ENCODE results near the gene PTCH1.
A peak's percentile ranks its signal among the peaks of the same experiment; 100 is the strongest.

The PTCH1 gene

GRCh38 chr9:95441081-95441480 is 75.7 kb downstream of the PTCH1 start:
- no peak overlapping the region for H3K9ac ChIP-seq (ENCODE audit: insufficient read length)
- TF ChIP-seq POLR2AphosphoS5 (IDR thresholded peaks at IDR 0.05; ENCODE audit: borderline replicate concordance, low read depth, low read length): no peak
- no peak for TF ChIP-seq EZH2 (IDR thresholded peaks at IDR 0.05)
- no peak for TF ChIP-seq FOXP2 (optimal IDR thresholded peaks at IDR 0.05; ENCODE audit: control extremely low read depth, extremely low read length, insufficient read depth)
- H3K27ac ChIP-seq: no peak overlapping the region
- H3K4me3 ChIP-seq: no peak overlapping the region
- H3K36me3 ChIP-seq (ENCODE audit: insufficient read depth, low read length): peaks cover 16% of the 10 kb centered on the region
- DNase-seq (ENCODE audit: low read depth, low spot score): no peak
- no peaks in the 10 kb centered on the region for H3K9me3 ChIP-seq (ENCODE audit: low read depth, low read length)

GRCh38 chr9:95440447-95440846 is 76.3 kb downstream of the PTCH1 start:
- TF ChIP-seq EZH2 (IDR thresholded peaks at IDR 0.05) (no peak), FOXP2 (optimal IDR thresholded peaks at IDR 0.05; ENCODE audit: control extremely low read depth, extremely low read length, insufficient read depth) (no peak), POLR2AphosphoS5 (IDR thresholded peaks at IDR 0.05; ENCODE audit: borderline replicate concordance, low read depth, low read length) (no peak)
- Histone ChIP-seq H3K9me3 (ENCODE audit: low read depth, low read length) (no peaks in the 10 kb centered on the region), H3K27ac (no peak overlapping the region), H3K9ac (ENCODE audit: insufficient read length) (no peak overlapping the region), H3K4me3 (no peak overlapping the region), H3K36me3 (ENCODE audit: insufficient read depth, low read length) (peaks cover 11% of the 10 kb centered on the region)
- no peak for DNase-seq (ENCODE audit: low read depth, low spot score)

- no peak for TF ChIP-seq POLR2AphosphoS5 (IDR thresholded peaks at IDR 0.05; ENCODE audit: borderline replicate concordance, low read depth, low read length)
- no peak for TF ChIP-seq EZH2 (IDR thresholded peaks at IDR 0.05)
- TF ChIP-seq FOXP2 (optimal IDR thresholded peaks at IDR 0.05; ENCODE audit: control extremely low read depth, extremely low read length, insufficient read depth): no peak
- Histone ChIP-seq H3K27ac (no peak overlapping the region), H3K9ac (ENCODE audit: insufficient read length) (no peak overlapping the region), H3K9me3 (ENCODE audit: low read depth, low read length) (0 out of 2 replicates have a peak, but pooled peaks cover 2% of the 10 kb centered on the region), H3K36me3 (ENCODE audit: insufficient read depth, low read length) (no peaks in the 10 kb centered on the region), H3K4me3 (no peak overlapping the region)
- DNase-seq (ENCODE audit: low read depth, low spot score): no peak
Measured at GRCh38 chr9:95438561-95439357, 78.0 kb downstream of the PTCH1 start.

GRCh38 chr9:95437559-95437958 is 79.2 kb downstream of the PTCH1 start:
- H3K27ac ChIP-seq: no peak overlapping the region
- H3K36me3 ChIP-seq (ENCODE audit: insufficient read depth, low read length): no peaks in the 10 kb centered on the region
- H3K9me3 ChIP-seq (ENCODE audit: low read depth, low read length): 0 out of 2 replicates have a peak, but pooled peaks cover 2% of the 10 kb centered on the region
- H3K9ac ChIP-seq (ENCODE audit: insufficient read length): no peak overlapping the region
- TF ChIP-seq FOXP2 (optimal IDR thresholded peaks at IDR 0.05; ENCODE audit: control extremely low read depth, extremely low read length, insufficient read depth) (no peak), EZH2 (IDR thresholded peaks at IDR 0.05) (no peak), POLR2AphosphoS5 (IDR thresholded peaks at IDR 0.05; ENCODE audit: borderline replicate concordance, low read depth, low read length) (no peak)
- no peak for DNase-seq (ENCODE audit: low read depth, low spot score)
- no peak overlapping the region for H3K4me3 ChIP-seq

GRCh38 chr9:95436416-95436815 is 80.4 kb downstream of the PTCH1 start:
- H3K4me3 ChIP-seq: no peak overlapping the region
- no peak for TF ChIP-seq POLR2AphosphoS5 (IDR thresholded peaks at IDR 0.05; ENCODE audit: borderline replicate concordance, low read depth, low read length)
- no peak for TF ChIP-seq EZH2 (IDR thresholded peaks at IDR 0.05)
- no peak for TF ChIP-seq FOXP2 (optimal IDR thresholded peaks at IDR 0.05; ENCODE audit: control extremely low read depth, extremely low read length, insufficient read depth)
- H3K36me3 ChIP-seq (ENCODE audit: insufficient read depth, low read length): no peaks in the 10 kb centered on the region
- no peak overlapping the region for H3K9ac ChIP-seq (ENCODE audit: insufficient read length)
- H3K27ac ChIP-seq: no peak overlapping the region
- DNase-seq (ENCODE audit: low read depth, low spot score): no peak
- 0 out of 2 replicates have a peak, but pooled peaks cover 2% of the 10 kb centered on the region for H3K9me3 ChIP-seq (ENCODE audit: low read depth, low read length)

- 0 out of 2 replicates have a peak, but pooled peaks cover 2% of the 10 kb centered on the region for H3K9me3 ChIP-seq (ENCODE audit: low read depth, low read length)
- no peak overlapping the region for H3K4me3 ChIP-seq
- DNase-seq (ENCODE audit: low read depth, low spot score): no peak
- TF ChIP-seq EZH2 (IDR thresholded peaks at IDR 0.05) (no peak), POLR2AphosphoS5 (IDR thresholded peaks at IDR 0.05; ENCODE audit: borderline replicate concordance, low read depth, low read length) (no peak), FOXP2 (optimal IDR thresholded peaks at IDR 0.05; ENCODE audit: control extremely low read depth, extremely low read length, insufficient read depth) (no peak)
- no peaks in the 10 kb centered on the region for H3K36me3 ChIP-seq (ENCODE audit: insufficient read depth, low read length)
- H3K27ac ChIP-seq: no peak overlapping the region
- no peak overlapping the region for H3K9ac ChIP-seq (ENCODE audit: insufficient read length)
Measured at GRCh38 chr9:95435074-95435728, 81.6 kb downstream of the PTCH1 start.

- 0 out of 2 replicates have a peak, but pooled peaks cover 2% of the 10 kb centered on the region for H3K9me3 ChIP-seq (ENCODE audit: low read depth, low read length)
- TF ChIP-seq FOXP2 (optimal IDR thresholded peaks at IDR 0.05; ENCODE audit: control extremely low read depth, extremely low read length, insufficient read depth): no peak
- no peak for TF ChIP-seq POLR2AphosphoS5 (IDR thresholded peaks at IDR 0.05; ENCODE audit: borderline replicate concordance, low read depth, low read length)
- no peak for TF ChIP-seq EZH2 (IDR thresholded peaks at IDR 0.05)
- DNase-seq (ENCODE audit: low read depth, low spot score): no peak
- no peak overlapping the region for H3K9ac ChIP-seq (ENCODE audit: insufficient read length)
- H3K27ac ChIP-seq: 0 out of 2 replicates have a peak overlapping the region, but pooled peaks have one; percentile 48
- H3K36me3 ChIP-seq (ENCODE audit: insufficient read depth, low read length): no peaks in the 10 kb centered on the region
- no peak overlapping the region for H3K4me3 ChIP-seq
Measured at GRCh38 chr9:95434116-95435073, 82.4 kb downstream of the PTCH1 start.
